Glutamatergic neuron (in vitro differentiated cells): ENCODE measurements around the gene G6PD. TPM values are rescaled to one million over a fixed set of nuclear protein-coding genes. Genes with fewer than 3 reads are reported as not detected.

ENCODE experiments used
- DNase-seq: peaks from one replicate; pipeline ENCODE4 v3.0.0; 2022
- H3K27ac Mint-ChIP-seq: one replicate; pipeline ENCODE4 v1.8.0; 2020; ENCODE audit warnings: mild to moderate bottlenecking, mixed read lengths, inconsistent platforms; ENCODE audit not compliant: unreplicated experiment
- H3K27me3 Mint-ChIP-seq: one replicate; pipeline ENCODE4 v1.8.0; 2020; ENCODE audit warnings: mild to moderate bottlenecking, moderate library complexity, mixed read lengths, inconsistent platforms; ENCODE audit not compliant: unreplicated experiment
- H3K36me3 Mint-ChIP-seq: one replicate; pipeline ENCODE4 v1.8.0; 2020; ENCODE audit warnings: mild to moderate bottlenecking, mixed read lengths, inconsistent platforms; ENCODE audit not compliant: unreplicated experiment
- H3K4me1 Mint-ChIP-seq: one replicate; pipeline ENCODE4 v1.8.0; 2020; ENCODE audit warnings: mild to moderate bottlenecking, low read depth, mixed read lengths, inconsistent platforms; ENCODE audit not compliant: unreplicated experiment
- H3K4me3 Mint-ChIP-seq: one replicate; pipeline ENCODE4 v1.8.0; 2020; ENCODE audit warnings: mild to moderate bottlenecking, mixed read lengths, inconsistent platforms; ENCODE audit not compliant: unreplicated experiment
- H3K9me3 Mint-ChIP-seq: one replicate; pipeline ENCODE4 v1.8.0; 2020; ENCODE audit warnings: mild to moderate bottlenecking, moderate library complexity, mixed read lengths, inconsistent platforms; ENCODE audit not compliant: unreplicated experiment
- CTCF ChIP-seq: fragments of 200-600 bp; sonication (generic); IDR thresholded peaks from one replicate; pipeline ENCODE4 v1.5.0; 2021; ENCODE audit not compliant: partially characterized antibody, unreplicated experiment
- total RNA-seq: library from RNA; stranded (reverse); fragmentation: NEBNext Ultra II Directional; extraction: Animal tissue kit (Norgen Biotek cat#: 25700); gene quantifications from one replicate; pipeline ENCODE4 v1.2.1, GENCODE V29; 2021; ENCODE audit not compliant: unreplicated experiment

The G6PD gene
- total RNA-seq, 1 donor from 2014 or later = 122 TPM

- H3K4me1 Mint-ChIP-seq = peaks cover 6% of the 10 kb centered on the region
- H3K4me3 Mint-ChIP-seq = no peak overlapping the region
- no peaks in the 10 kb centered on the region for H3K27me3 Mint-ChIP-seq
Measured at GRCh38 chrX:154519389-154519788, 27.3 kb downstream of the G6PD start.

GRCh38 chrX:154517101-154517781 lies 29.4 kb downstream of the G6PD start:
- Mint-ChIP-seq H3K4me3 (no peak overlapping the region), H3K27ac (peak overlapping the region; percentile 8), H3K27me3 (no peaks in the 10 kb centered on the region), H3K4me1 (peaks cover 6% of the 10 kb centered on the region), H3K9me3 (peaks cover 2% of the 10 kb centered on the region), H3K36me3 (no peaks in the 10 kb centered on the region)
- no peak for DNase-seq
- TF ChIP-seq CTCF = no peak

More at GRCh38 chrX:154519389-154519788, 27.3 kb downstream of the G6PD start:
- no peak for DNase-seq
- no peak for TF ChIP-seq CTCF
- Mint-ChIP-seq H3K36me3 (no peaks in the 10 kb centered on the region), H3K27ac (no peak overlapping the region), H3K9me3 (peaks cover 2% of the 10 kb centered on the region)

DNA sequence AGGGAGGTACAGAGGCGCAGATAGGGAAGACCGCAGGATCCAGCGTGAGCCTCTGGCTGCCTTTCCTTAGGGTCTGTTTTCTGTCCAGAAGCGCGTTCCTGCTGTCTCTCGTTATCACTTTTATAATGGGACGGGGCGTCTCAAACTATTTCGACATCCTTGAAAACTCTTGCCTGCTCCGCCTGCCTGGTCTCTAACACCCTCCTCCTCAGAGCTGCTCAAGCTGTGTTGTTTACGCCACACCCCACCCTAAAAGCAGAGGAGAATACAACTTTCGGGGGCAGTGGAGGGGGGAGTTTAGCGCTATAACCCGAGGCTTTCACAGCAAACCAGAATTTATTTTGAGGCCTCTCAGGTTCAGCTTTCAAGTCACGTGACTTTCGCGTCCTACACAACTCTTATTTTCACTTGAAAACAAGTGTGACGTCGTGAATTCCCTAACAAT lies 30.0 kb downstream of the G6PD start:
- TF ChIP-seq CTCF = no peak
- H3K4me1 Mint-ChIP-seq = peaks cover 6% of the 10 kb centered on the region
- no peaks in the 10 kb centered on the region for H3K36me3 Mint-ChIP-seq
- peak overlapping the region; percentile 86 for H3K27ac Mint-ChIP-seq
- no peaks in the 10 kb centered on the region for H3K9me3 Mint-ChIP-seq
- no peak for DNase-seq
- H3K27me3 Mint-ChIP-seq = no peaks in the 10 kb centered on the region
- H3K4me3 Mint-ChIP-seq = peak overlapping the region; percentile 87

DNA sequence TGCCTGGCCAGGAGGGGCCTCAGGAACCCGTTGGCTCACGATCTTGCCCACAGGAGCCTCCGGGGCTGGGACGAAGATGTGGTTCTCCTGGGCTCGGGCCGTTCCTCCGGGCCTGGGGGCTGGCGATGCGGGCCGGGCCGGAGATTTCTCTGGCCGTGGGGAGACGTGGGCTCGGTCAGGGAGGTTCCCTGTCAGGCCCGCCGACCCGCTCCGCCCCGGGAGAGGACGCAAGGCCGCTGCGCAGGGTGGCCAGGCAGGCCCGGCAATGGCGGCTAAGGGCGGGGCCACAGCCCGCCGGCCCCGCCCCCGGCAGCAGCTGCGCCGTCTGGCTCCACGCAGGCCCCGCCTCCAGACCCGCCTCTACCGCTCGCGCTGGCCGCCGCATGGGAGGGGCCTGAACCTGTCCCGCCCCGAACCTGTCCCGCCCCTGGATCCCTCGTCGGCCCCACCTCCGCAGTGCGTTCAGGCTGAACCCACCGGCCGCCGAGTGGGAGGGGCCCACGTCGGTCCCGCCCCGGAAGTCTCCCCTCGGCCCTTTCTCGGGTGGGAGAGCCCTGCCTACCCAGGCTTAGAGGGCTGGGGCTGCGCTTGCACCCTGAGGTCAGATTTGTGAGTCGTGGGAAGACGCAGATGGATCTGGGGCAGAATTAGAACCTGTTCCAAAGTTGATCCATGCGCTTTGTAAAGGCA lies 30.5 kb downstream of the G6PD start, which contains the start of gene FAM3A:
Gene FAM3A, minus strand, starts transcription at position 267 of the 690 bp plus-strand sequence. CDS start 460 bp downstream, outside the sequence.
- Mint-ChIP-seq H3K27me3 (no peaks in the 10 kb centered on the region), H3K36me3 (no peaks in the 10 kb centered on the region), H3K9me3 (no peaks in the 10 kb centered on the region), H3K27ac (peak within 1 kb of the TSS; percentile 86), H3K4me1 (peaks cover 6% of the 10 kb centered on the region), H3K4me3 (peak within 1 kb of the TSS; percentile 87)
- TF ChIP-seq CTCF = no peak
- DNase-seq = peak; percentile 93
